HEK293T (cell line): Measurements from ENCODE around the gene TNS3.

Experiments
- CTCF ChIA-PET: fragments of 350-600 bp; formaldehyde crosslinking; extraction: SDS; loops from one replicate; lab custom pipeline; 2021; ENCODE audit warnings: antibody characterized with exemption, inconsistent platforms; lab: Yijun Ruan, JAX
- POLR2A ChIA-PET: fragments of 350-600 bp; formaldehyde crosslinking; extraction: SDS; loops from one replicate; lab custom pipeline; 2020; ENCODE audit warnings: antibody characterized with exemption, inconsistent platforms; lab: Yijun Ruan, JAX
- DNase-seq: peaks from one replicate; pipeline ENCODE4 v3.0.0; 2012; ENCODE audit warnings: mixed read lengths; ENCODE audit errors: extremely low spot score
- ARNT ChIP-seq: fragments of 450-650 bp; IDR thresholded peaks from 2 replicates; pipeline ENCODE4 v1.6.1; 2017; ENCODE audit warnings: mild to moderate bottlenecking
- BHLHE40 ChIP-seq: fragments of 450-650 bp; IDR thresholded peaks from 2 replicates; pipeline ENCODE4 v1.6.1; 2016; ENCODE audit warnings: mild to moderate bottlenecking, moderate library complexity, borderline replicate concordance
- CTBP1 ChIP-seq: fragments of 450-650 bp; IDR thresholded peaks from 2 replicates; pipeline ENCODE4 v1.6.1; 2016; ENCODE audit warnings: borderline replicate concordance
- ELF4 ChIP-seq: fragments of 450-650 bp; IDR thresholded peaks from 2 replicates; pipeline ENCODE4 v1.6.1; 2017; ENCODE audit warnings: antibody characterized with exemption
- FOXA1 ChIP-seq: fragments of 450-650 bp; IDR thresholded peaks from 2 replicates; pipeline ENCODE4 v1.6.1; 2016; ENCODE audit warnings: mild to moderate bottlenecking
- FOXK2 ChIP-seq: fragments of 450-650 bp; IDR thresholded peaks from 2 replicates; pipeline ENCODE4 v1.6.1; 2016; ENCODE audit warnings: mild to moderate bottlenecking
- FOXM1 ChIP-seq: fragments of 450-650 bp; IDR thresholded peaks from 2 replicates; pipeline ENCODE4 v1.6.1; 2017; ENCODE audit warnings: mild to moderate bottlenecking, borderline replicate concordance
- HDGF ChIP-seq: fragments of 450-650 bp; IDR thresholded peaks from 2 replicates; pipeline ENCODE4 v1.6.1; 2017; ENCODE audit warnings: antibody characterized with exemption, borderline replicate concordance
- L3MBTL2 ChIP-seq: fragments of 450-650 bp; conservative IDR thresholded peaks from 2 replicates; pipeline ENCODE4 v1.6.1; 2016; ENCODE audit warnings: mild to moderate bottlenecking
- LEF1 ChIP-seq: fragments of 450-650 bp; IDR thresholded peaks from 2 replicates; pipeline ENCODE4 v1.6.1; 2017; ENCODE audit warnings: mild to moderate bottlenecking, borderline replicate concordance
- NFRKB ChIP-seq: fragments of 450-650 bp; IDR thresholded peaks from 2 replicates; pipeline ENCODE4 v1.6.1; 2016; ENCODE audit warnings: mild to moderate bottlenecking, moderate library complexity
- SP1 ChIP-seq: fragments of 450-650 bp; IDR thresholded peaks from 2 replicates; pipeline ENCODE4 v1.6.1; 2017
- SUZ12 ChIP-seq: fragments of 450-650 bp; IDR thresholded peaks from 2 replicates; pipeline ENCODE4 v1.6.1; 2016; ENCODE audit warnings: mild to moderate bottlenecking
- TARDBP ChIP-seq: fragments of 450-650 bp; IDR thresholded peaks from 2 replicates; pipeline ENCODE4 v1.6.1; 2016
- ZNF384 ChIP-seq: fragments of 450-650 bp; IDR thresholded peaks from 2 replicates; pipeline ENCODE4 v1.6.1; 2016
- TF ChIP-seq, protein P1 (sequence below): fragments of 450-650 bp; IDR thresholded peaks from 2 replicates; pipeline ENCODE4 v1.6.1; 2016

TNS3 gene

GRCh38 chr7:47416492-47417480 is 165.1 kb downstream of the TNS3 start:
- no peak for TF ChIP-seq FOXA1
- TF ChIP-seq SUZ12: no peak
- no peak for TF ChIP-seq BHLHE40
- TF ChIP-seq NFRKB: no peak
- TF ChIP-seq ELF4: no peak
- TF ChIP-seq FOXM1: no peak
- TF ChIP-seq TARDBP: no peak
- no peak for TF ChIP-seq ARNT
- TF ChIP-seq ZNF384: no peak
- ChIA-PET POLR2A (no interaction called here), CTCF (interaction anchor here (1.5 kb wide), 1 partner anchor 151 kb away, joined by 5 read pairs; no protein-coding TSS in a partner anchor)

DNA sequence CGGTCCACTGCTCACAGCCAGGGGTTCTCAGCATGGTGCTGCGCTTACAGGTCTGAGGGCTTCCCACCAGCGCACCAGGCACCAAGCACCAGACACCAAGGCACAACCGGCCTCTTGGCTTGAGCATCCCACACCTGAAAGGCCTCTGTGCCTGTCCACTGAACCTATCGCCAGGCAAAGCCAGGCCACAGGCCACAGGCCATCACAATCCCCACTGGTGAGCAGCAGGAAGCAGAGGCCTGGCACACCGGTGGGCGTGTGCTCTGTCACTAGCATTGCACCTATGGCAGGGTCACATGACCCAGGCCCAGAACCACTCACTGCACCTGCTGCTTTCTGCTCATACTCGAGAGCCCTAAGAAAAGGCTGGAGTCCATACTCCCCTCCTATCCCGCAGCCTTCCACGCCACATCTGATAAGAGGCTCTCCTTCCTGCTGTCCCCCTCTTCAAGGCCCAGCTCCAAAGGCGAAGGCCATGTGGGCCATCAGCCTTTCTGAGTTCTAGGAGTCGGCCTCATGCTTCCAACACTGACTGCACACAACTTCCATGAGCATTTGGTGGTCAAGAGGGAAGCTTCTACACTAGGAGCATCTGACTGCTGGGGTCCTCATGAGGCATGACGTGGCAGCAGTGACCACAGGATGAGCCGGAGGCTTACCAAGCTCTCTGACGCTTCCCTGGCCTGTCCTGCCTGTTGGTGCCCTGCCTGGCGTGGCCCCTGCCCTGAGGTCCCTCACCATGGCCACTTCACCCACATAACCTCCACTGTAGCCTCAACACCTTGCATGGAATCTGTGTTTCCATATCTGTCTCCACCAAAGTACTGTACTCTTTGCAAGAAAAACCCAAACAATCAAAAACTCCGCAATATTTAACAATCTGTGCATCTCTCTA is 166.3 kb downstream of the TNS3 start:
- DNase-seq: no peak
- ChIA-PET CTCF (interaction anchor here (1.5 kb wide), 1 partner anchor 149 kb away, joined by 5 read pairs; no protein-coding TSS in a partner anchor), POLR2A (no interaction called here)
- no peak for TF ChIP-seq ARNT
- no peak for TF ChIP-seq TARDBP
- TF ChIP-seq ZNF384: no peak
- no peak for TF ChIP-seq L3MBTL2
- TF ChIP-seq FOXA1: no peak
- no peak for TF ChIP-seq NFRKB
- TF ChIP-seq ELF4: no peak
- no peak for TF ChIP-seq BHLHE40
- no peak for TF ChIP-seq SUZ12
- TF ChIP-seq HDGF: no peak

More at GRCh38 chr7:47416492-47417480, 165.1 kb downstream of the TNS3 start:
- DNase-seq: no peak

- POLR2A ChIA-PET: no interaction called here
Measured at GRCh38 chr7:47414342-47415317, 167.3 kb downstream of the TNS3 start.

DNA sequence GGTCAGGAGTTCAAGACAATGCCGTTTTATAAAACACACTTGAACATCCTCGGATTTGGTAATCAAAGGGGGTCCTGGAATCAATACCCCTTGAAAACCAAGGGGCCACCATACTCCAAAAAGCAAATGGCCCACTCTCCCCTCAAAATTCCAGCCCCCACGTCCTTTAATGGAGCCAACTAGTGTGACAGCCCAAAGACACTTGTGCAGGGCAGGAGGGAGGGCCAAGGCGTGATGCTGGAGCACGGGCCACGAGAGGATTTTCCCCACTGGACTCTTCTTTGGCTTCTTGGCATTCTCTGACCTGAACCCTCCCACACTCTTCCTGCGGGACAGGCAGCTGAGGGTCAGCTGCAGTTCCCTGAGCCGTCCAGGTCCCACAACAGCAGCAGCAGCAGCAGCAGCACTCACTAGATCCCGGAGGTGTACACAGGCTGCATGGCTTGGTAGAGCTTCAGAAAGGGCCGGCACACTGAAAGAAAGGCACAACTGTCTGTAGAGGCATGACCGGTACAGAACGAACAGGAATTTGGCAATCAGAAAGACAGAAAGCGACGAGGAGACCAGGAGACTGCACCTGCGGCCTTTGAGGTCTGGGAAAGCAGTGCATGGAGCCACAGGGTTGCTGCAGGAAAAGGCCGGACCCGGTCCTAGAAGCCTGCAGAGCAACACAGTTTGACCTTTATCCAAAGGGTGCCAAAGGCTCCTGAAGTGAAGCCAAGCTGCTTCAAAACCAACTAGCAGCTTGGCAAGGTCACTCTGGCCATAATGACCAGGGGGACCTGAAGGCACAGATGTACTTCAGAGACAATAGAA is 168.2 kb downstream of the TNS3 start:
- POLR2A ChIA-PET: no interaction called here
- CTCF ChIA-PET: no interaction called here
- TF ChIP-seq, protein P1, sequence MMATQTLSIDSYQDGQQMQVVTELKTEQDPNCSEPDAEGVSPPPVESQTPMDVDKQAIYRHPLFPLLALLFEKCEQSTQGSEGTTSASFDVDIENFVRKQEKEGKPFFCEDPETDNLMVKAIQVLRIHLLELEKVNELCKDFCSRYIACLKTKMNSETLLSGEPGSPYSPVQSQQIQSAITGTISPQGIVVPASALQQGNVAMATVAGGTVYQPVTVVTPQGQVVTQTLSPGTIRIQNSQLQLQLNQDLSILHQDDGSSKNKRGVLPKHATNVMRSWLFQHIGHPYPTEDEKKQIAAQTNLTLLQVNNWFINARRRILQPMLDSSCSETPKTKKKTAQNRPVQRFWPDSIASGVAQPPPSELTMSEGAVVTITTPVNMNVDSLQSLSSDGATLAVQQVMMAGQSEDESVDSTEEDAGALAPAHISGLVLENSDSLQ: no peak
- no peak for TF ChIP-seq SP1
- TF ChIP-seq ARNT: no peak
- TF ChIP-seq LEF1: no peak
- TF ChIP-seq ELF4: no peak
- TF ChIP-seq HDGF: no peak
- no peak for TF ChIP-seq NFRKB
- no peak for TF ChIP-seq FOXM1
- TF ChIP-seq SUZ12: no peak
- TF ChIP-seq BHLHE40: no peak
- TF ChIP-seq CTBP1: no peak
- no peak for TF ChIP-seq FOXA1
- TF ChIP-seq FOXK2: no peak
- TF ChIP-seq ZNF384: no peak
- no peak for TF ChIP-seq TARDBP
- TF ChIP-seq L3MBTL2: no peak

More at GRCh38 chr7:47414342-47415317, 167.3 kb downstream of the TNS3 start:
- no peak for DNase-seq
- TF ChIP-seq FOXA1 (no peak), LEF1 (no peak), ARNT (no peak), ZNF384 (no peak), SP1 (no peak), TARDBP (no peak), NFRKB (no peak), CTBP1 (no peak), HDGF (no peak), FOXK2 (no peak), L3MBTL2 (no peak), FOXM1 (no peak), SUZ12 (no peak), ELF4 (no peak), BHLHE40 (no peak)
- TF ChIP-seq, protein P1: no peak
- CTCF ChIA-PET: no interaction called here

More for the DNA sequence above, 168.2 kb downstream of the TNS3 start:
- no peak for DNase-seq
